Vein endothelial cell (primary cell): ENCODE data around the gene SPI1. TPM values are rescaled to one million over a fixed set of nuclear protein-coding genes. Genes with fewer than 3 reads are reported as not detected.

Experiments used
- small RNA-seq: library from RNA; depleted of rRNA; stranded (forward); fragments of <200 nt; gene quantifications from one replicate; pipeline ENCODE3, GENCODE V24; 2012
- total RNA-seq: library from RNA; depleted of rRNA; stranded (reverse); fragments of >200 nt; gene quantifications from 2 replicates; pipeline ENCODE4 v1.2.3, GENCODE V29; 2012

The SPI1 gene
- under 0.01 TPM in 1 of 2 replicates, not detected in the other for total RNA-seq

GRCh38 chr11:47378010-47378835, at the start of gene SPI1:
TSS of gene SPI1 (minus strand) at chr11:47378547. CDS start at chr11:47378353, 194 bp downstream.

GRCh38 chr11:47426062-47426956, 48.0 kb upstream of the SPI1 start, which contains the start of gene PSMC3:
TSS of gene PSMC3 (minus strand) at chr11:47426439. CDS start at chr11:47426279, 160 bp downstream.

DNA sequence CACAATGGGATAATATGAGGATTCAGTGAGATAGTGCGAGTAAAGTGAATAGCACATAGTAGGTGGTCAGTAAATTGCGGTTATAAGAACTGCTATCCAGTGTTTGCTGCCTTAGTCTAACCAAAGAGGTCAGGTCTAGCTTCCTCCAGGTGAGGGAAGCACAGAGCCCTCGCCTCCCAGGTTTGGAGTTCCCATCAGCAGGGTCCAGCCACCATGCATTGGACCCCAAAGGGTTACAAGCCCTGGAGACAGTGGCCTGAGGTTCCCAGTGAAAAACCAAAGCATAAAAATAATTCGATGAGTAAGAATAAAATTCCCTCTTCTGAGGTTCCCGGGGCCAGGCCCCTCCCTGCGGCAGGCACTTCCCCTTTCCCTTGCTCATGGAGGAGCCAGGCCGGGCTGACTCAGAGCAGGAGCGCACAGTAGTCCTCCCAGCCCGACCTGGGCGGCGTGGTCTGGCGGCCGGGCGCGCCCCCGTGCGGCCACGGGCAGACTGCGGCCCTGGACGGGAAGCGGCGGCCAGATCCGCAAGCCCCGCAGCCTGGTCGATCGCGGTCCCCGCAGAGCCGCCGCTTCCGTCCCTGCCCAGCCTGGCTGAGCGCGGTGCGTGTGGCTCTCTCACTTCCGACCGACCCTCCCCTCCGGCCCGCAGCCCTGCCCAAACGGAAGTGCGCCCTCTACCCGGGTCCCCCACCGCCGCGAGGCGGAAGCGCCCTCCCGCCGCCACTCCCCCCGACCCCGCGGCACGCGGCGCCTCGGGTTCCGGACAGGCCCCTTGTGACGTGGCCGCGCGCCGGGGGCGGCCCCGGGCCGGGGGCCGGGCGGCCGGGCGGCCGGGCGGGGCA, 29.6 kb upstream of the SPI1 start, which contains the start of gene SLC39A13:
Gene SLC39A13, plus strand, starts transcription at position 845 of the 845 bp plus-strand sequence. CDS start 1,505 bp downstream, outside the sequence.

DNA sequence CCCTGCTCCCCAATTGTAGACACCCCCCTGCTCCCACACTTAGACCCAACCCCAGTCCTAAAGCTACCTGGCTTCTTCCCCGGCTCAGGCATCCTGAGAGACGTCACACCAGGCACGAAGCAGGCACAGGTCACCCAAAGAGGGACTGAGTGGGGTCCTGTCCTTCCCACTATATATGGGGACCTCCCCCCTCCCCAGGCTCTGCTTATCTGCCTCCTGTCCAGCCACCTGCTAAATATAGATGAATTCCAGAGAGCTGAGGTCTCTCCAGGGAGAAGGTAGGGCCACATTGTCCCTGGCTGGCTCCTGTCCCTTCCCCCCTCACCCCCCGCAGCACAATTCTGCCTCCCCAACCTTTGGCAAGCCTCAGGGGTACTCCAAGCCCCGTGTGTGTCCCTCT, 25.8 kb downstream of the SPI1 start, which contains the start of gene MYBPC3:
Gene MYBPC3, minus strand, starts transcription at position 147 of the 400 bp plus-strand sequence. Its CDS starts 55 bp downstream, at position 92.

Small RNA genes lying within 50 kb of the gene (small RNA-seq; reads per million reads assigned to genes)
- not detected for gene MIR4487

Other genes with a start within 250 kb of the SPI1 start
- 127 and 189 TPM in 2 replicates for gene ARFGAP2, start 201.7 kb downstream of the SPI1 start, total RNA-seq
- 11.2 and 26.1 TPM in 2 replicates for gene PACSIN3, start 192.1 kb downstream of the SPI1 start, total RNA-seq
- gene DDB2, start 163.6 kb downstream of the SPI1 start, total RNA-seq: 76.8 and 88.3 TPM in 2 replicates
- 34.6 and 43.1 TPM in 2 replicates for gene ACP2, start 129.7 kb downstream of the SPI1 start, total RNA-seq
- gene NR1H3, start 120.6 kb downstream of the SPI1 start, total RNA-seq: 3.7 and 7.8 TPM in 2 replicates
- 22.8 and 26.8 TPM in 2 replicates for gene MADD, start 108.4 kb downstream of the SPI1 start, total RNA-seq
- not detected in 2 replicates for gene MYBPC3, start 25.8 kb downstream of the SPI1 start, total RNA-seq
- 63.6 and 80.4 TPM in 2 replicates for gene SLC39A13, start 30.0 kb upstream of the SPI1 start, total RNA-seq
- 160 and 189 TPM in 2 replicates for gene PSMC3, start 47.9 kb upstream of the SPI1 start, total RNA-seq
- 0.29 and 0.33 TPM in 2 replicates for gene RAPSN, start 70.6 kb upstream of the SPI1 start, total RNA-seq
- gene CELF1, start 174.6 kb upstream of the SPI1 start, total RNA-seq: 118 and 119 TPM in 2 replicates
- gene PTPMT1, start 187.1 kb upstream of the SPI1 start, total RNA-seq: 60.3 and 73.8 TPM in 2 replicates
- 27.4 and 29.6 TPM in 2 replicates for gene KBTBD4, start 200.4 kb upstream of the SPI1 start, total RNA-seq
- gene NDUFS3, start 200.5 kb upstream of the SPI1 start, total RNA-seq: 54.5 and 63.2 TPM in 2 replicates
- gene FAM180B, start 208.1 kb upstream of the SPI1 start, total RNA-seq: not detected in 2 replicates
- gene C1QTNF4, start 215.9 kb upstream of the SPI1 start, total RNA-seq: 0.10 and 0.33 TPM in 2 replicates